ENCODE results near the gene TMEM168.
"Not testable (repeated sequence)": the region's sequence is repeated elsewhere in the genome, so short reads cannot be mapped to it uniquely, and the experiment has no call there.

TMEM168 gene

DNA sequence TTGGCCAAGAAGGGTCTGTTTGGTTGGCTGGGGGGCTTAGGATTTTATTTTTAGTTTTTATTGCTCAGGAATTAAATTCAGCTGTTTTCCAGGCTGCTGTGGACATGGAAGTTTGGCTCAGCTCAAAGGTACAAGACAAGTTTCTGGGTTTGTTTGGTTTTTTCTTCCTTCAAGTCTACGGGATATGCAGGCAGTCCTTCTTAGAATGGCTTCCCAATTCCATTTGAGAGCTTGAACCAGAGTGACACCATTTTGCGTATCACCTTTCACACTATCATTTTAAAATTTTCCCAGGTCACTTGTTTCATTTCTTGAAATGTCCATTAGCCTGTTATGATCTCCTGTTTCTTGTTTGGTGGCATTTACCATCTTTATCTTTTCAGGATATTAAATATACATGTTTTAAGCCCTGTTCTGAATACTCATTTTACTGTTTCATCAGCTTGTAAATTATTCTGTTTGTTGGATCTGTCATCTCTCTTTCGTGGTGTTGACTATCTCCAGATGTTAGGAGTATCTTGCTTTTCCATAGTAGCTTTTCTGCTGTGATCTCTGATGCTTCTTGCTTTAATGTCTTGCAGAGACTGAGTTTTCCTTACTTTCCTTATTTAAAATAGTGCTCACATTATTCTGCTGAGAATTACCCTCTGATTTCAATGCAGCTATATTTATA lies 9.4 kb upstream of the TMEM168 start:
- H3K4me3 ChIP-seq, result no peak overlapping the region
- no peaks in the 10 kb centered on the region for H3K9me3 ChIP-seq
- TF ChIP-seq Cebpa-rat (IDR thresholded peaks at IDR 0.05), result no peak
- H3K36me3 ChIP-seq, result no peaks in the 10 kb centered on the region
- H3K27me3 ChIP-seq, result no peaks in the 10 kb centered on the region
- H4K20me1 ChIP-seq, result no peaks in the 10 kb centered on the region
- H3K9ac ChIP-seq, result no peak overlapping the region
- no peak overlapping the region for H3K4me2 ChIP-seq
- no peaks in the 10 kb centered on the region for H3K4me1 ChIP-seq
- no peak overlapping the region for H3K27ac ChIP-seq

GRCh38 chr7:112798274-112799159 lies 8.3 kb upstream of the TMEM168 start:
- H4K20me1 ChIP-seq, result no peaks in the 10 kb centered on the region
- H3K4me2 ChIP-seq, result no peak overlapping the region
- H3K36me3 ChIP-seq, result no peaks in the 10 kb centered on the region
- no peak for TF ChIP-seq Cebpa-rat (IDR thresholded peaks at IDR 0.05)
- no peak overlapping the region for H3K9ac ChIP-seq
- no peak overlapping the region for H3K27ac ChIP-seq
- H3K9me3 ChIP-seq, result no peaks in the 10 kb centered on the region
- no peaks in the 10 kb centered on the region for H3K27me3 ChIP-seq
- no peak overlapping the region for H3K4me3 ChIP-seq
- H3K4me1 ChIP-seq, result no peaks in the 10 kb centered on the region

- H3K27me3 ChIP-seq, H4K20me1 ChIP-seq, H3K36me3 ChIP-seq, H3K9ac ChIP-seq, H3K4me2 ChIP-seq, H3K27ac ChIP-seq, H3K9me3 ChIP-seq, H3K4me1 ChIP-seq, H3K4me3 ChIP-seq: not testable (repeated sequence)
These were observed 6.4 kb upstream of the TMEM168 start for GRCh38 chr7:112796552-112796951.

DNA sequence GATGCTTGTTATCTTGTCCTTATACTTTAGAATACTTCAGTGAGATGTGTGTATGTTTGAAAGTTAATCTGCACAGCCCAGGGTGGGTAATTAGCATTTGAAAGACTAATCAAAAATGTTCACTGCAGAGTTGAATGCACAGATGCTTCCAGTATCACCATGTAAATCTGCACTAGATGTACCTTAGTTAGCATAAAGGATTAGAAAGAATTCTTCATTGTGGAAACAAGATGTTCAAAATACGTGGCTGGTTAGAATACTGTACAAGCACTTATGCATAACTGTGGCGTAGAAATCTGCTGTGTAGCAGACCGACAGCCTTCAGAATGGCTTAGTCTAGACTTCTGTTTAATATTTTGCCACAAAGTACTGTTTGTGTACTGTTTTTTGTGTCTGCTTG lies 2.2 kb upstream of the TMEM168 start:
- H3K4me1 ChIP-seq, result peaks cover 17% of the 10 kb centered on the region
- H3K36me3 ChIP-seq, result no peaks in the 10 kb centered on the region

DNA sequence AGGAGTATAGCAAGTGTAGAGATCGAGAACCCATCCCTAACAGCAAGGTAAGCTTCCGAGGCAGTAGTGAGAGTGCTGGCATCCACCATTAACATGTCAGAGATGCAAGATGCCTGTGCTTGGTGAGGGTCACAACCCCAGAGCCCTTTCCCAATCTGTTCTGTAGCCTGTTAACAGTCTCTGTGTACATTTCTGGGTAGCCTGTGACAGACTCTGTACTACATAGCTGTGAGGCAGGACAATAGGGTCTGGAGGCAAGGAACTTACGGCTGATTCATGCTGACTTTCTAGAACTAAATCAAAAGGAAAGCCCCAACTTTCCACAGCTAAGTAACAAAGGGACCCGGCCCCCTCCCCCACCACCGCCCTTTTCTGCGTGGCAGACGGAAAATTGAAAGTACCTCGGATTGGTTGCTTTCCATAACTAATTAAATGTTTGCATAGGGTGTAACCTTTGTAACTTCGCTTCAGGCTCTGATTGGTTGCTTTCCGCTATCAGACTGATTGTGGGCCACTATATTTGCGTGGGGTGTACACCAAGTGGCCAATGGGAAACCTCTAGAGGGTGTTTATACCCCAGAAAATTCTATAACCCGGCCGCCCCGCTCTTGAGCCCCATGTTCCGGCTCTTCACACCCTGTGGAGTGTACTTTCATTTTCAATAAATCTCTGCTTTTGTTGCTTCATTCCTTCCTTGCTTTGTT lies 1.4 kb upstream of the TMEM168 start:
- no peak for TF ChIP-seq Cebpa-rat (IDR thresholded peaks at IDR 0.05)
- H3K4me3 ChIP-seq, result no peak overlapping the region
- H3K9me3 ChIP-seq, result no peaks in the 10 kb centered on the region

More for the DNA sequence above, 2.2 kb upstream of the TMEM168 start:
- Histone ChIP-seq H3K4me2 (no peak overlapping the region), H3K27ac (no peak overlapping the region), H3K9me3 (no peaks in the 10 kb centered on the region), H3K4me3 (no peak overlapping the region), H3K27me3 (peaks cover 9% of the 10 kb centered on the region; the same call in 1 of the 2 replicates), H4K20me1 (no peaks in the 10 kb centered on the region), H3K9ac (no peak overlapping the region)
- TF ChIP-seq Cebpa-rat (IDR thresholded peaks at IDR 0.05), result no peak

GRCh38 chr7:112790586-112791003 lies 402 bp upstream of the TMEM168 start:
- Histone ChIP-seq H3K4me1 (peaks cover 17% of the 10 kb centered on the region), H3K36me3 (no peaks in the 10 kb centered on the region), H3K9me3 (no peaks in the 10 kb centered on the region), H3K4me2 (peak overlapping the region; percentile 82), H3K27me3 (peaks cover 9% of the 10 kb centered on the region; the same call in 1 of the 2 replicates), H3K9ac (peak overlapping the region; percentile 93), H3K4me3 (peak overlapping the region; percentile 86), H4K20me1 (no peaks in the 10 kb centered on the region), H3K27ac (peak overlapping the region; percentile 95)
- no peak for TF ChIP-seq Cebpa-rat (IDR thresholded peaks at IDR 0.05)

More for the DNA sequence above, 1.4 kb upstream of the TMEM168 start:
- Histone ChIP-seq H3K4me1 (peaks cover 17% of the 10 kb centered on the region), H3K4me2 (no peak overlapping the region), H3K27me3 (peaks cover 9% of the 10 kb centered on the region; the same call in 1 of the 2 replicates), H3K9ac (no peak overlapping the region), H3K36me3 (no peaks in the 10 kb centered on the region), H4K20me1 (no peaks in the 10 kb centered on the region), H3K27ac (no peak overlapping the region)

DNA sequence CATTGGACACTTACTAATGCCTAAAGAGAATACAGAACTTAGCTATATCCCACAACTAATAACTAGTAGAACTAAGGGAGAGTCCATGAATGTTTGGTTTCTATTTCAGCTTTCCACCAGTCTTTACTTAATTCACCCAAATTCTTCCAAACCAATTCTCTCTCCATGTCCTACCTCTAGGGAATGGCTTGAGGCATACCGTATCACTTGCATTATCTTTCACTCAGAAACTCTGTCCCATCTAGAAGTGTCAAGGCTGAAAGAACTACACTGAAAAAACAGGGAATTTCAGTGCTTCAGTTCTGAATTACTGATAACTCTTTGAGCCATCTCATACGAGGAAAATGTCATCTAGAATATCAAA lies 758 bp downstream of the TMEM168 start:
- Histone ChIP-seq H3K4me1 (peaks cover 17% of the 10 kb centered on the region), H3K27ac (peak overlapping the region; percentile 95), H3K9ac (peak overlapping the region; percentile 93), H3K4me2 (peak overlapping the region; percentile 82), H3K36me3 (peaks cover 3% of the 10 kb centered on the region; the same call in 1 of the 2 replicates), H3K9me3 (no peaks in the 10 kb centered on the region), H4K20me1 (0 out of 2 replicates have a peak, but pooled peaks cover 8% of the 10 kb centered on the region), H3K27me3 (peaks cover 9% of the 10 kb centered on the region; the same call in 1 of the 2 replicates), H3K4me3 (peak overlapping the region; percentile 86)
- TF ChIP-seq Cebpa-rat (IDR thresholded peaks at IDR 0.05), result no peak

GRCh38 chr7:112788778-112789343 lies 1.3 kb downstream of the TMEM168 start:
- H3K9ac ChIP-seq, result peak overlapping the region; percentile 93; the same call in 1 of the 2 replicates
- H3K36me3 ChIP-seq, result peaks cover 8% of the 10 kb centered on the region; the same call in 1 of the 2 replicates
- H3K27me3 ChIP-seq, result peaks cover 9% of the 10 kb centered on the region; the same call in 1 of the 2 replicates
- peak overlapping the region; percentile 86 for H3K4me3 ChIP-seq
- peaks cover 17% of the 10 kb centered on the region for H3K4me1 ChIP-seq
- H4K20me1 ChIP-seq, result 0 out of 2 replicates have a peak, but pooled peaks cover 11% of the 10 kb centered on the region
- no peak for TF ChIP-seq Cebpa-rat (IDR thresholded peaks at IDR 0.05)
- H3K27ac ChIP-seq, result no peak overlapping the region
- peak overlapping the region; percentile 82 for H3K4me2 ChIP-seq
- H3K9me3 ChIP-seq, result no peaks in the 10 kb centered on the region

- Histone ChIP-seq H3K9ac (no peak overlapping the region), H3K4me1 (peaks cover 11% of the 10 kb centered on the region), H3K27me3 (no peaks in the 10 kb centered on the region; the same call in 1 of the 2 replicates), H3K27ac (no peak overlapping the region), H3K4me3 (no peak overlapping the region), H3K36me3 (peaks cover 29% of the 10 kb centered on the region), H3K4me2 (no peak overlapping the region), H3K9me3 (no peaks in the 10 kb centered on the region), H4K20me1 (0 out of 2 replicates have a peak, but pooled peaks cover 11% of the 10 kb centered on the region)
- no peak for TF ChIP-seq Cebpa-rat (IDR thresholded peaks at IDR 0.05)
These were observed 5.6 kb downstream of the TMEM168 start for GRCh38 chr7:112784603-112785002.

Measured in BLaER1 (cell line).